H9 (cell line): ENCODE measurements around the gene SLC16A3. TPM values are rescaled to one million over a fixed set of nuclear protein-coding genes. Genes with fewer than 3 reads are reported as not detected.

ENCODE experiments used
- DNase-seq: peaks from one replicate; pipeline ENCODE4 v3.0.0-alpha.2; 2017
- H2AFZ ChIP-seq: one replicate; pipeline ENCODE4 v1.6.1; 2013; ENCODE audit warnings: mild to moderate bottlenecking, low read length, control low read depth, moderate library complexity
- H2AK5ac ChIP-seq: 2 replicates; pipeline ENCODE4 v1.6.1; 2013; ENCODE audit warnings: low read length, control low read depth, mixed read lengths; ENCODE audit not compliant: insufficient read length
- H2BK120ac ChIP-seq: one replicate; pipeline ENCODE4 v1.6.1; 2013; ENCODE audit warnings: low read depth, mild to moderate bottlenecking, low read length, control low read depth, inconsistent platforms; ENCODE audit not compliant: poor library complexity, severe bottlenecking
- H2BK12ac ChIP-seq: 2 replicates; pipeline ENCODE4 v1.6.1; 2013; ENCODE audit warnings: low read length, control low read depth, mixed read lengths, low read depth; ENCODE audit not compliant: insufficient read length
- H2BK15ac ChIP-seq: 2 replicates; pipeline ENCODE4 v1.6.1; 2013; ENCODE audit warnings: low read depth, low read length, control low read depth
- H2BK20ac ChIP-seq: one replicate; pipeline ENCODE4 v1.6.1; 2013; ENCODE audit warnings: low read depth, mild to moderate bottlenecking, low read length, control low read depth, inconsistent platforms; ENCODE audit not compliant: poor library complexity, severe bottlenecking
- H2BK5ac ChIP-seq: 2 replicates; pipeline ENCODE4 v1.6.1; 2013; ENCODE audit warnings: low read length, control low read depth, mixed read lengths; ENCODE audit not compliant: insufficient read length
- H3K14ac ChIP-seq: 2 replicates; pipeline ENCODE4 v1.6.1; 2013; ENCODE audit warnings: low read length, control low read depth; ENCODE audit not compliant: insufficient read depth
- H3K18ac ChIP-seq: 2 replicates; pipeline ENCODE4 v1.6.1; 2013; ENCODE audit warnings: low read depth, mild to moderate bottlenecking, mixed read lengths, low read length, control low read depth; ENCODE audit not compliant: insufficient read length
- H3K23ac ChIP-seq: 2 replicates; pipeline ENCODE4 v1.6.1; 2013; ENCODE audit warnings: low read length, control low read depth, mixed read lengths, low read depth; ENCODE audit not compliant: insufficient read length
- H3K23me2 ChIP-seq: 2 replicates; pipeline ENCODE4 v1.6.1; 2013; ENCODE audit warnings: low read depth, mild to moderate bottlenecking, mixed read lengths, low read length, control low read depth; ENCODE audit not compliant: insufficient read length, poor library complexity, severe bottlenecking
- H3K27ac ChIP-seq: 2 replicates; pipeline ENCODE4 v1.5.1; 2013; ENCODE audit warnings: low read length, control low read depth, mixed read lengths, low read depth; ENCODE audit not compliant: insufficient read length
- H3K27me3 ChIP-seq: 2 replicates; pipeline ENCODE4 v1.6.1; 2013; ENCODE audit warnings: low read length, control low read depth, inconsistent platforms; ENCODE audit not compliant: insufficient read depth
- H3K4ac ChIP-seq: 2 replicates; pipeline ENCODE4 v1.6.1; 2013; ENCODE audit warnings: low read depth, mild to moderate bottlenecking, control low read depth, inconsistent platforms, low read length, moderate library complexity
- H3K4me1 ChIP-seq: 2 replicates; pipeline ENCODE4 v1.6.1; 2013; ENCODE audit warnings: low read length, control low read depth, inconsistent platforms; ENCODE audit not compliant: insufficient read depth
- H3K4me2 ChIP-seq: 2 replicates; pipeline ENCODE4 v1.6.1; 2013; ENCODE audit warnings: low read length, control low read depth, mixed read lengths; ENCODE audit not compliant: insufficient read length, insufficient read depth
- H3K56ac ChIP-seq: 2 replicates; pipeline ENCODE4 v1.6.1; 2013; ENCODE audit warnings: low read depth, mild to moderate bottlenecking, mixed read lengths, low read length, control low read depth; ENCODE audit not compliant: insufficient read length
- H3K79me1 ChIP-seq: 2 replicates; pipeline ENCODE4 v1.6.1; 2013; ENCODE audit warnings: low read depth, mild to moderate bottlenecking, moderate library complexity, low read length, control low read depth, inconsistent platforms; ENCODE audit not compliant: insufficient read depth, poor library complexity, severe bottlenecking
- H3K79me2 ChIP-seq: 2 replicates; pipeline ENCODE4 v1.6.1; 2013; ENCODE audit warnings: low read length, control low read depth, inconsistent platforms; ENCODE audit not compliant: insufficient read depth
- H3K9ac ChIP-seq: 2 replicates; pipeline ENCODE4 v1.6.1; 2013; ENCODE audit warnings: low read length, control low read depth, mixed read lengths; ENCODE audit not compliant: insufficient read length; ENCODE audit errors: extremely low read depth
- H3K9me3 ChIP-seq: one replicate; pipeline ENCODE4 v1.6.1; 2013; ENCODE audit warnings: low read depth, low read length, inconsistent platforms; ENCODE audit not compliant: control insufficient read depth
- H3T11ph ChIP-seq: one replicate; pipeline ENCODE4 v1.6.1; 2013; ENCODE audit warnings: mild to moderate bottlenecking, low read length, control low read depth, inconsistent platforms
- H4K20me1 ChIP-seq: one replicate; pipeline ENCODE4 v1.6.1; 2013; ENCODE audit not compliant: control insufficient read depth, insufficient read length, insufficient read depth
- H4K5ac ChIP-seq: 2 replicates; pipeline ENCODE4 v1.6.1; 2013; ENCODE audit warnings: low read depth, mild to moderate bottlenecking, mixed read lengths, low read length, control low read depth; ENCODE audit not compliant: insufficient read length
- H4K8ac ChIP-seq: replicated peaks from 2 replicates; pipeline ENCODE4 v1.6.1; 2013; ENCODE audit warnings: low read length, control low read depth, mixed read lengths, low read depth; ENCODE audit not compliant: insufficient read length
- H4K91ac ChIP-seq: 2 replicates; pipeline ENCODE4 v1.6.1; 2013; ENCODE audit warnings: low read depth, mild to moderate bottlenecking, moderate library complexity, mixed read lengths, low read length, control low read depth; ENCODE audit not compliant: insufficient read length
- H3K27ac Mint-ChIP-seq, 3 experiments: 2 replicates in 2 of 3; 3 replicates in 1 of 3; pipeline ENCODE4 v1.8.0; 2020 to 2021; ENCODE audit warnings: mixed read lengths in 3 of 3, mild to moderate bottlenecking in 1 of 3, moderate library complexity in 1 of 3
- H3K27me3 Mint-ChIP-seq: 2 replicates; pipeline ENCODE4 v1.8.0; 2021; ENCODE audit warnings: low read depth, mild to moderate bottlenecking, moderate library complexity, mixed read lengths
- H3K36me3 Mint-ChIP-seq, 3 experiments: 2 replicates in 2 of 3; 3 replicates in 1 of 3; pipeline ENCODE4 v1.8.0; 2020 to 2021; ENCODE audit warnings: low read depth in 3 of 3, mixed read lengths in 3 of 3; ENCODE audit not compliant: insufficient read depth in 1 of 3
- H3K4me1 Mint-ChIP-seq, 2 experiments: 2 replicates each; pipeline ENCODE4 v1.8.0; 2020; ENCODE audit warnings: mixed read lengths in 2 of 2
- H3K4me3 Mint-ChIP-seq, 2 experiments: 2 replicates in 1 of 2; 3 replicates in 1 of 2; pipeline ENCODE4 v1.8.0; 2020 to 2021; ENCODE audit warnings: mild to moderate bottlenecking in 2 of 2, mixed read lengths in 2 of 2, moderate library complexity in 1 of 2
- H3K9me3 Mint-ChIP-seq, 2 experiments: 2 replicates in 1 of 2; 3 replicates in 1 of 2; pipeline ENCODE4 v1.8.0; 2020; ENCODE audit warnings: mild to moderate bottlenecking in 2 of 2, mixed read lengths in 2 of 2, moderate library complexity in 1 of 2
- WGBS: extraction: QIAGEN DNeasy Blood & Tissue Kit; methylation state at CpG from one replicate; pipeline ENCODE4 v1.1.7; 2013; ENCODE audit warnings: missing lambda C conversion rate, low lambda C conversion rate, mixed read lengths; ENCODE audit not compliant: insufficient read length; ENCODE audit errors: extremely low coverage; 5-methylcytosine and 5-hydroxymethylcytosine counted together
- total RNA-seq: library from RNA; stranded (reverse); gene quantifications from 2 replicates; pipeline ENCODE4 v1.2.1, GENCODE V29; 2021
- TF ChIP-seq, protein P1 (sequence below): fragments of 200-600 bp; sonication (generic); conservative IDR thresholded peaks from 3 replicates; pipeline ENCODE4 v1.8.0; 2021; ENCODE audit warnings: antibody characterized with exemption, mild to moderate bottlenecking

The SLC16A3 gene
- total RNA-seq, 1 experiment from 2014 or later, result 28.4 TPM

DNA sequence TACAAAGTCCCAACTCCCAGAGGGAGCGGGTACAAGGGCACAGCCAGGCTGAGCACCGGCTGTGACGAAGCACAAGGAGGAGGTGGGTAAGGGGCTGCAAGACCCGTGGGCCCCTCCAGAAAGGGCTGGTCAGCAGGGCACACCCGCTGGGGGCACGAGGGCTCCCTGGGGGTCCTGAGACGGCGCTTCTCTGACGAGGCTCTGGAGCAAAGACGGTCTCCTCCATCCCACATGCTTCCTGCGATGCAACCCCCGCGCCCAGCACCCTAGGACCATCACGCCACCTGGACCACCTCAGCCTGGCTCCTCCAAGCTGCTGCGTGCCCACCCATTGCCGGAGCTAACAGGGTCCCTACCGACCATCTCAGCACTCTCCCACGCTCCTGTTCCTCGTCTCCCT, 24.9 kb upstream of the SLC16A3 start:
- TF ChIP-seq, protein P1, sequence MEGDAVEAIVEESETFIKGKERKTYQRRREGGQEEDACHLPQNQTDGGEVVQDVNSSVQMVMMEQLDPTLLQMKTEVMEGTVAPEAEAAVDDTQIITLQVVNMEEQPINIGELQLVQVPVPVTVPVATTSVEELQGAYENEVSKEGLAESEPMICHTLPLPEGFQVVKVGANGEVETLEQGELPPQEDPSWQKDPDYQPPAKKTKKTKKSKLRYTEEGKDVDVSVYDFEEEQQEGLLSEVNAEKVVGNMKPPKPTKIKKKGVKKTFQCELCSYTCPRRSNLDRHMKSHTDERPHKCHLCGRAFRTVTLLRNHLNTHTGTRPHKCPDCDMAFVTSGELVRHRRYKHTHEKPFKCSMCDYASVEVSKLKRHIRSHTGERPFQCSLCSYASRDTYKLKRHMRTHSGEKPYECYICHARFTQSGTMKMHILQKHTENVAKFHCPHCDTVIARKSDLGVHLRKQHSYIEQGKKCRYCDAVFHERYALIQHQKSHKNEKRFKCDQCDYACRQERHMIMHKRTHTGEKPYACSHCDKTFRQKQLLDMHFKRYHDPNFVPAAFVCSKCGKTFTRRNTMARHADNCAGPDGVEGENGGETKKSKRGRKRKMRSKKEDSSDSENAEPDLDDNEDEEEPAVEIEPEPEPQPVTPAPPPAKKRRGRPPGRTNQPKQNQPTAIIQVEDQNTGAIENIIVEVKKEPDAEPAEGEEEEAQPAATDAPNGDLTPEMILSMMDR, result no peak
- Histone ChIP-seq H3K9me3 (no peaks in the 10 kb centered on the region), H3K23ac (no peak overlapping the region), H3K79me2 (no peaks in the 10 kb centered on the region), H3K79me1 (no peaks in the 10 kb centered on the region), H2BK120ac (no peak overlapping the region), H3K14ac (no peak overlapping the region), H3K9ac (no peak overlapping the region), H3K23me2 (no peaks in the 10 kb centered on the region), H2AFZ (no peak overlapping the region), H3K4me1 (no peaks in the 10 kb centered on the region), H4K20me1 (no peaks in the 10 kb centered on the region), H3T11ph (no peak overlapping the region), H4K5ac (no peak overlapping the region), H3K18ac (no peak overlapping the region), H3K4me2 (no peak overlapping the region), H2BK20ac (no peak overlapping the region), H2BK12ac (no peak overlapping the region), H4K8ac (no peak overlapping the region), H2AK5ac (no peak overlapping the region), H3K27ac (no peak overlapping the region), H2BK15ac (no peak overlapping the region), H2BK5ac (no peak overlapping the region), H3K4ac (no peak overlapping the region), H3K27me3 (no peaks in the 10 kb centered on the region), H3K56ac (no peak overlapping the region), H4K91ac (no peak overlapping the region)
- Mint-ChIP-seq H3K4me1 (peaks cover 8 to 11% of the 10 kb centered on the region in 2 experiments), H3K27ac (no peak overlapping the region), H3K36me3 (peaks cover 0 to 4% (median 0%) of the 10 kb centered on the region in 3 experiments; a peak in 3 of 7 replicates), H3K9me3 (no peaks in the 10 kb centered on the region), H3K27me3 (peaks cover 22% of the 10 kb centered on the region), H3K4me3 (no peak overlapping the region)
- no CpG with 5 or more reads among the region's 19 CpGs for WGBS
- no peak for DNase-seq
